Peyer's patch (tissue), 4 donors: ENCODE data around the gene NAAA.

Experiments
- POLR2A ChIP-seq, 2 donors: fragments of 450-650 bp; IDR thresholded peaks; one replicate each; pipeline ENCODE4 v1.5.1; 2017; ENCODE audit warnings: antibody characterized with exemption in 2 of 2, mild to moderate bottlenecking in 2 of 2, moderate library complexity in 2 of 2
- TF ChIP-seq, protein P1 (sequence below), 6 experiments: fragments of 450-650 bp in 4 of 6; fragments of 200-600 bp in 2 of 6; sonication (generic) in 1 of 6; IDR thresholded peaks; one replicate each; pipeline ENCODE4 v1.5.1; 2017 to 2019; ENCODE audit warnings: antibody characterized with exemption in 6 of 6, mild to moderate bottlenecking in 3 of 6, moderate library complexity in 1 of 6

DNA sequence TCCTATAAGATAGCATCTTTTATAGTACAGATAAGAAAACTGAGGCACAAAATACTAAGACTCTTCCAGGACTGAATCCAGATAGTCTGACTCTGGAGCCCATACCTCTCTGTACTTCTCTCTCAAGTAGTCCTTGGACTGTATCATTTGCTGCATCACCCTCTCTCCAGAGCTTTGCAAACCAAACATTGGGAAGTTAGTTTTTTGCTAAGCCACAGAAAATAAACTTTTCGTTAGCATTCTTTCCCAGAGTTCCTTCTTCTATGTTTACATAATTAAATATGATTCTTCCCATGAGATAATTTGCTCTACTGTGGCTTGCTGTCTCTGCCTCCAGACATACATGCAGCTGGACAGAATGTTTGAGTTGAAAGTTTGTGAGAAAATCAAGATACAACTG lies 60.5 kb downstream of the NAAA start:
- TF ChIP-seq, protein P1, sequence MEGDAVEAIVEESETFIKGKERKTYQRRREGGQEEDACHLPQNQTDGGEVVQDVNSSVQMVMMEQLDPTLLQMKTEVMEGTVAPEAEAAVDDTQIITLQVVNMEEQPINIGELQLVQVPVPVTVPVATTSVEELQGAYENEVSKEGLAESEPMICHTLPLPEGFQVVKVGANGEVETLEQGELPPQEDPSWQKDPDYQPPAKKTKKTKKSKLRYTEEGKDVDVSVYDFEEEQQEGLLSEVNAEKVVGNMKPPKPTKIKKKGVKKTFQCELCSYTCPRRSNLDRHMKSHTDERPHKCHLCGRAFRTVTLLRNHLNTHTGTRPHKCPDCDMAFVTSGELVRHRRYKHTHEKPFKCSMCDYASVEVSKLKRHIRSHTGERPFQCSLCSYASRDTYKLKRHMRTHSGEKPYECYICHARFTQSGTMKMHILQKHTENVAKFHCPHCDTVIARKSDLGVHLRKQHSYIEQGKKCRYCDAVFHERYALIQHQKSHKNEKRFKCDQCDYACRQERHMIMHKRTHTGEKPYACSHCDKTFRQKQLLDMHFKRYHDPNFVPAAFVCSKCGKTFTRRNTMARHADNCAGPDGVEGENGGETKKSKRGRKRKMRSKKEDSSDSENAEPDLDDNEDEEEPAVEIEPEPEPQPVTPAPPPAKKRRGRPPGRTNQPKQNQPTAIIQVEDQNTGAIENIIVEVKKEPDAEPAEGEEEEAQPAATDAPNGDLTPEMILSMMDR (IDR thresholded peaks at IDR 0.05): no peak
- TF ChIP-seq POLR2A (IDR thresholded peaks at IDR 0.05): no peak
